ENCODE results near the gene AIPL1.

Gene AIPL1

DNA sequence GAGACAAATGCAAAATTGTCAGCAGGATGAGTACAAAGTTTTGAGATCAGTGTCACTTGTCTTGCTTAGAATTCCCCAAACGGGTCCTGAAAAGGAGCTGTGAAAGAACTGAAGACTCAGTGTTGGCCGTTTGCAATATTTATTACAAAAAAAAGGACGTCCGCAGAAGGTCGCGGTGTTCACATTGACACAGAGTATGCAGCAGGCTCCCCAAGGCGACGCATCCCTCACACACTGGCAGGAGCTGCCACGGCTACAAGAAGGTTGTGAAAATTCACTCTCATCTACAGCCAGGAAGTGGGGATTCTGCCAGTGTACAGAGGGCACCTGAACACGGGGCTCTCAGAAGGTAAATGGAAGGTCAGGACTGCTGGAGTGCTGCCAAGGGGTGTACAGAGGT lies 26.2 kb downstream of the AIPL1 start:
- no peaks in the 10 kb centered on the region for H3K36me3 Mint-ChIP-seq (ENCODE audit: low read depth)
- peaks cover 7% of the 10 kb centered on the region for H3K4me1 Mint-ChIP-seq
- H3K27me3 Mint-ChIP-seq (ENCODE audit: low read depth): peaks cover 21% of the 10 kb centered on the region
- TF ChIP-seq, protein P1, sequence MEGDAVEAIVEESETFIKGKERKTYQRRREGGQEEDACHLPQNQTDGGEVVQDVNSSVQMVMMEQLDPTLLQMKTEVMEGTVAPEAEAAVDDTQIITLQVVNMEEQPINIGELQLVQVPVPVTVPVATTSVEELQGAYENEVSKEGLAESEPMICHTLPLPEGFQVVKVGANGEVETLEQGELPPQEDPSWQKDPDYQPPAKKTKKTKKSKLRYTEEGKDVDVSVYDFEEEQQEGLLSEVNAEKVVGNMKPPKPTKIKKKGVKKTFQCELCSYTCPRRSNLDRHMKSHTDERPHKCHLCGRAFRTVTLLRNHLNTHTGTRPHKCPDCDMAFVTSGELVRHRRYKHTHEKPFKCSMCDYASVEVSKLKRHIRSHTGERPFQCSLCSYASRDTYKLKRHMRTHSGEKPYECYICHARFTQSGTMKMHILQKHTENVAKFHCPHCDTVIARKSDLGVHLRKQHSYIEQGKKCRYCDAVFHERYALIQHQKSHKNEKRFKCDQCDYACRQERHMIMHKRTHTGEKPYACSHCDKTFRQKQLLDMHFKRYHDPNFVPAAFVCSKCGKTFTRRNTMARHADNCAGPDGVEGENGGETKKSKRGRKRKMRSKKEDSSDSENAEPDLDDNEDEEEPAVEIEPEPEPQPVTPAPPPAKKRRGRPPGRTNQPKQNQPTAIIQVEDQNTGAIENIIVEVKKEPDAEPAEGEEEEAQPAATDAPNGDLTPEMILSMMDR (IDR thresholded peaks at IDR 0.05; ENCODE audit: unreplicated experiment in 3 of 3): no peak
- no peak overlapping the region for H3K4me3 Mint-ChIP-seq
- H3K27ac Mint-ChIP-seq: no peak overlapping the region
- H3K9me3 Mint-ChIP-seq: no peaks in the 10 kb centered on the region

DNA sequence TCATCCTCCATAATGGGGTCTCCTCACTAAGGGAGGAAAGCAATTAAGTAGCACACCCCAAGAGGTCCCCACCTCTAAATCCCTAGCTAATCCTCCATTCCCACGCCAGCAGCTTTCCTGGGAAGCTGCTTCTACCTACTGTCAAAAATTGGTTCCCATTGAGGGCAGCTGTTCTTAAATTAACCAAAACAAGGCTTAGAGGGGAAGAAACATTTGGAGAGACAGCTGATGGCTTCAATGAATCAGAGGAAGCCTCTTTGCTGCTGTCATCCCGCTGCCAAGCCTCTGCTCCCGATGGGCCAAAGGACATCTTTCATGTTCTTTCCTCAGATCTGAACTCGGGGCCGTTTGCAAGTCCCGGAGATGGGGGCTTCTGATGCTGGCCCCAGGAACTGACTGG lies 26.6 kb downstream of the AIPL1 start:
- Mint-ChIP-seq H3K9me3 (no peaks in the 10 kb centered on the region), H3K36me3 (ENCODE audit: low read depth) (no peaks in the 10 kb centered on the region), H3K27ac (no peak overlapping the region), H3K4me1 (peaks cover 7% of the 10 kb centered on the region), H3K27me3 (ENCODE audit: low read depth) (peaks cover 21% of the 10 kb centered on the region), H3K4me3 (no peak overlapping the region)
- TF ChIP-seq, protein P1 (IDR thresholded peaks at IDR 0.05; ENCODE audit: unreplicated experiment in 3 of 3): no peak

DNA sequence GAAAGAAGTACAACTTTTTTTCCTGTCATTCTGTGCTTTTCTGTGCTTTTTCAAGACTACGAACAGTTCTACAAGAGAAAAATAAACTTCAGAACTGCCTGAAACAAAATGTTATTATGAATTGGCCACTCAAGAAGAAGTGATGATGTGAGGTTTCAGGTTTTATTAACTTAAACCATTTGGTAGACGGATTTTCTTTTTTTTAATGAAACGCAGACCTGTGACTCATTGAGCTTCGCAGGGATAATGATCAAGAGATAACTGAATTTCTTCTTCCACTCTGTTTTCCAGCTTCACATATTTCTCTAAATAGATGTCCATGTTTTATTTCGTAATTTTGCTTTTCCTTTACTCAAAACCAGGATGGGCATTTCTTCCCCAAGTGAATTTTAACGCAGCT lies 32.7 kb downstream of the AIPL1 start:
- peaks cover 20% of the 10 kb centered on the region for H3K27me3 Mint-ChIP-seq (ENCODE audit: low read depth)
- no peaks in the 10 kb centered on the region for H3K36me3 Mint-ChIP-seq (ENCODE audit: low read depth)
- TF ChIP-seq, protein P1 (IDR thresholded peaks at IDR 0.05; ENCODE audit: unreplicated experiment in 3 of 3): no peak
- peaks cover 4% of the 10 kb centered on the region for H3K9me3 Mint-ChIP-seq
- no peak overlapping the region for H3K27ac Mint-ChIP-seq
- no peaks in the 10 kb centered on the region for H3K4me1 Mint-ChIP-seq
- H3K4me3 Mint-ChIP-seq: no peak overlapping the region

DNA sequence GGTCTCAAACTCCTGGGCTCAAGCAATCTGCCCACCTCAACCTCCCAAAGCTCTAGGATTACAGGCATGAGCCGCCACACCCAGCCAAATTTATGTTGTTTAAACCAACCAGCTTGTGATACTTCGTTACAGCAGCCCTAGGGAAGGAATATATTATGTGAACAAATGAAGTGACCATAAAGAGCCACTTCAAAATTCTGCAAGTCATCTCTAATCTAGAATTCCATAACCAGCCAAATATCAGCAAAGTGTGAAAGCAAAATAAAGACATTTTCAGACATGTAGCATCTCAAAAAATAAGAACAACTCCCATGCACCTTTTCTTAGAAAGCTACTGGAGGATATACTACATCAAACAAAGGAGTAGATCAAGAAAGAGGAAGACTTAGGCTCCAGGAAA lies 36.0 kb downstream of the AIPL1 start:
- Mint-ChIP-seq H3K27ac (no peak overlapping the region), H3K27me3 (ENCODE audit: low read depth) (peaks cover 23% of the 10 kb centered on the region), H3K4me3 (no peak overlapping the region), H3K9me3 (peaks cover 4% of the 10 kb centered on the region), H3K4me1 (no peaks in the 10 kb centered on the region), H3K36me3 (ENCODE audit: low read depth) (no peaks in the 10 kb centered on the region)
- TF ChIP-seq, protein P1 (IDR thresholded peaks at IDR 0.05; ENCODE audit: unreplicated experiment in 3 of 3): no peak

DNA sequence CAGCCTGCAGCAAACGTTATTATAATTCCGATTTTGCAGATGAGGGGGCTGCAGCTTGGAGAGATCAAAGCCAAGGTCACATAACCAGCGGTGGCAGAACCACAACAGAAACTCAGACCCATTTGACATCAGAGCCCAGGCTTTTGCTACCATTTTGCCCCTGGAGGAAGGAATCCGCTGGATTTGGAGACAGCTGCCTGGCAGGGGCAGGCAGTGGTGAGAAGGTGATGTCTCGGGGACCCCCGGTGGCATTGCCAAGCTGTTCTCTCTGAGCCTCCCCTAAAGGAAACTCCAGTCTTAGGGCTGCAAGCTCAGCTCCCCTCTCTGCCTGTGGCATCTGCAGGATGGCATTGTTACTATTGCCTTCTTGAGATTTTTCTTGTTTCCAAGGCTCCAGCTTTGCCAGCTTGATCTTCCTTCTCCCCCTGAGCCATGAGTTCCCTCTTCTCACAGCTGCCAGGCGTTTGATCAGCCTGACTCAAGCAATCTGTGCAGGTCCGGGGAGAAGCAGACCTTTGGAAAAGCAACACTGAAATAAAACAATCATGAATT lies 40.8 kb downstream of the AIPL1 start:
- no peak overlapping the region for H3K4me3 Mint-ChIP-seq
- peaks cover 6% of the 10 kb centered on the region for H3K27me3 Mint-ChIP-seq (ENCODE audit: low read depth)
- H3K27ac Mint-ChIP-seq: no peak overlapping the region
- H3K36me3 Mint-ChIP-seq (ENCODE audit: low read depth): no peaks in the 10 kb centered on the region
- H3K4me1 Mint-ChIP-seq: no peaks in the 10 kb centered on the region
- TF ChIP-seq, protein P1 (IDR thresholded peaks at IDR 0.05; ENCODE audit: unreplicated experiment in 3 of 3): no peak
- peaks cover 3% of the 10 kb centered on the region for H3K9me3 Mint-ChIP-seq

DNA sequence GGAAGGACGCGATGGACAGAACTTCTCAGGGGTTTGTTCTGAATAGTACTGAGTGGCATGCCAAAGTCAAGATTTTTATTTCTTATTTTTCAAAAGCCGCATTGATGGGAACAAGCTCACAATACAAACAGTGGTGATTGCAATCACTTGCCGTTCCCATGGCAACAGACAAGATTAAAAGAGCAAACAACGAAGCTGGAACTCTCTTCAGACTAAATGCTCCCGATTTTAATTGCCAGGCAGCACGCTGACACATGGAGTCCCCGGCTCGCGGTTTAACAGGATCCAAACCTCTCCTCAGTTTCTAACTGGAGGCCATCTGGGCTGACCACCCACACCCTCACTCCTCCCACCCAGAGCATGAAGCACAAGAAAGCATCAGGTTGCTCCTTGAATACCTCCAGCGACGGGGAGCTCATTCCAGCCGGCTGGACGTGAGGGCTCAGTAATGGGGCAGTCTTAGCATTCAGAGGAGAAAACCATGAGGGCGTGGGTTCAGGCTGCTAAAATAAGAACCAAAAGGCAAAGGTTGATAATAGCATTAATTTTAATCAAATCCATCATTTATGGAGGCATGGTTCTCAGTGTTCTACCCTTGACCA lies 41.5 kb downstream of the AIPL1 start:
- TF ChIP-seq, protein P1 (IDR thresholded peaks at IDR 0.05; ENCODE audit: unreplicated experiment in 3 of 3): no peak
- Mint-ChIP-seq H3K36me3 (ENCODE audit: low read depth) (no peaks in the 10 kb centered on the region), H3K9me3 (no peaks in the 10 kb centered on the region), H3K27me3 (ENCODE audit: low read depth) (peaks cover 6% of the 10 kb centered on the region), H3K4me1 (no peaks in the 10 kb centered on the region), H3K27ac (no peak overlapping the region), H3K4me3 (no peak overlapping the region)
